Renal cortical epithelial cell (primary cell): ENCODE results near the gene PNPLA7. TPM values are rescaled to one million over a fixed set of nuclear protein-coding genes. Genes with fewer than 3 reads are reported as not detected.
A peak's percentile ranks its signal among the peaks of the same experiment; 100 is the strongest.

ENCODE experiments used
- DNase-seq: peaks from one replicate; pipeline ENCODE4 v3.0.0-alpha.2; 2011; ENCODE audit warnings: low read depth
- total RNA-seq: library from RNA; depleted of rRNA; stranded (reverse); fragments of >200 nt; gene quantifications from 2 replicates; pipeline ENCODE4 v1.2.3, GENCODE V29; 2014

Gene PNPLA7
- total RNA-seq, 1 donor from 2014 or later: 1.2 TPM

DNA sequence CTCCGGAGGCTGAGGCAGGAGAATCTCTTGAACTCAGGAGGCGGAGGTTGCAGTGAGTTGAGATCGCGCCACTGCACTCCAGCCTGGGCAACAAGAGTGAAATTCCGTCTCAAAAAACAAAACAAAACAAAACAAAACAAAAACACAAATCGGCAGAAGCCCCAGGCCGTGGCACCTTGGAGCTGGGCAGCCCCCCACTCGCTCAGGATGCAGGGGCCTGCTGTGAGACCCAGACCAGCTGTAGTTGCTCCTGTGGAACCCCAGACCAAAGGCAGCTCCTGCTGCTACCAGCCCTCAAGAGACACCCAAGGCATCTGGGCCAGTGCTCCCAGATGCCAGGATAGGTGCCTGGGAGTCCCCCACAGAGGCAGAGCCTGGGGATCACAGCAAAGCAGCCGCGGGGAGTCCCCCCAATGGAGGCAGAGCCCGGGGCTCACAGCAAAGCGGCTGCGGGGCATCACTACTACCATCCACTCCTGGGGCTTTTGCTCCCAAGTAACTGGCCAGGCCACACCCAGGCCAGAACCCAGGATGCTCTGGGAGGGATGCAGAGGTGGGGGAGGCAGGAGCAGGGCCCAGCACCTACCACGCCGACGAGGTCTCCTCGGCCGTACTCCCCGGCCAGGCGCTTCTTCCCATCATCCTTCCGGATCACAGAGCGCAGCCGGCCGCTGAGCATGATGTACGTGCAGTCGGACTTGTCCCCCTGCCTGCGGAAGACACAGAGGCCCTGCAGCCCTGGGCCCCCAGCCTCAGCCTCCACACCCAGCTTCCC lies 53.4 kb downstream of the PNPLA7 start:
- no peak for DNase-seq

DNA sequence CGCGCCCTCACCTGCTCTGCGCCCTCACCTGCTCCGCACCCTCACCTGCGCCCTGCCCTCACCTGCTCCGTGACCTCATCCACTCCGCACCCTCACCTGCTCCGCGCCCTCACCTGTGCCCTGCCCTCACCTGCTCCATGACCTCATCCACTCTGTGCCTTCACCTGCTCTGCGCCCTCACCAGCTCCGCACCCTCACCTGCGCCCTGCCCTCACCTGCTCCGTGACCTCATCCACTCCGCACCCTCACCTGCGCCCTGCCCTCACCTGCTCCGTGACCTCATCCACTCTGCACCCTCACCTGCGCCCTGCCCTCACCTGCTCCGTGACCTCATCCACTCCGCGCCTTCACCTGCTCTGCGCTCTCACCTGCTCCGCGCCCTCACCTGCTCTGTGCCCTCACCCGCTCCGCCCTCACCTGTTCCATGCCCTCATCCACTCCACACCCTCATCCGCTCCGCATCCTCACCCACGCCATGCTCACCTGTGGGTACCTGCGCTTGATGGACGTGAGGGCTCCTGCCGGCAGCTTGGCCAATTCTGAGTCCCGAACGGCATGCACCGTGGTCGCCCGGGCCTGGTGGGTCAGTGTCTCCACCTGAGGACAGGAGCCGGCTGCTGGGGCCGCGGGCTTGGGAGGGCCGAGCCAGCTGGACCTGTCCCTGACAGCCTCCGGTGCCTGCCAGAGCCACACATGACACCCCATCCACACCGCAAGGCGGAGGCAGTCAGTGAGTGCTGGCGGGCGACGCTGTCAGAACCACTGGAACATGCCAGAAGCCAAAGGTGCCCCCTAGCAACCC lies 55.5 kb downstream of the PNPLA7 start:
- DNase-seq: no peak

DNA sequence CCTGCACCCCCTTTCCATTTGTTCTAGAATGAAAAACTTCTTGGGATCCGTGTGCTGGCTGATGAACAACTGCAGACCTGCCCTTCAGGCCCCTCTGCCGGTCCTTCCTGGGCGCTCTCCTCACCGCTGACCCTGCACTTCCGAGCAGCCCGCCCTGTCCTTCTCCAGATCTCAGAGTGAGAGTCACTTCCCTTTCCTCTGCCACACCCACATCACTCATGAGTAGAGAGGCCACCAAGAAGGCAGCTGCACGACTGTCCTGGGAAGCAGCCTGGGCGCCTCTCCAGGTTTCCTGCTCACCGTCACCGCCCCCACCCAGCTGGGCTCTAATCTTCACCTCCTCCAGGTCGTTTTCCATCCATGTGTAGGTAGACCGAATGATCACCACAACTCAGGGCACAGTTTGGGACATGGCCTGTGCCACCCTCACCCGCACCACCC lies 56.1 kb downstream of the PNPLA7 start:
- no peak for DNase-seq

DNA sequence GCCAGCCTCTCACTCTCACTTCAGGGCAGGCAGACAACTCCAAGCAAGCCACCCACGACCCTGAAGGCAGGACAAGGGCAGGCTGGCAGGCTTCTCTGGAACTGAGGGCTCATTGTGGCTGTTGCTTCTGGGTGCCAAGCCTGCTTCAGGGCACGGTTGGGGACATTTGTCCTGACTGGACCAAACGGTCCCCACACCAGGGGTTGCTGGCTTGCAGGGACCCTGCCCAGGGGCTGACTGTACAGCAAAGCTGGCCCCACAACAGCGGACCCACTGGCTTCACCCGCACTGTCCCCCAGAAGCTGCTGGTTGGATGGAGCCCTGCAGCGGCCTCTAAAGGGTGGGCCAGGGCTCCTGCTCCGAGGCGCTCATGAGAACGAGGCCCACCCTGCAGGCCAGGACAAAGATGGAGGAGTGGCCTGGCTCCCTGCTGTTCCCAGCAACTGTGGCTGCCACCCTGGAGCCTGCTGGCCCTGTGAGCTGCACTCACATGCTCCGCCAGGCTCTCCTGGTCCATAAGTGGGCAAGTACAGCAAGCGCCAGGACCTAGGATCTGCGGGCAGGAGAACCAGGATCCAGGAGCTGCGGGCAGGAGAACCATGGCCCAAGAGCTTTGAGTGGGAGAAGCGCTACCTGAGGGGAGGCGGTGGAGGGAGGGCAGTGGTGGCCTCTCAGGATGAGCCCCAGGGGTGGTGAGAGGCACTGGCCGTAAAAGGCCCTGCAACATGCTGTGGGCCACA lies 56.7 kb downstream of the PNPLA7 start:
- DNase-seq: no peak

DNA sequence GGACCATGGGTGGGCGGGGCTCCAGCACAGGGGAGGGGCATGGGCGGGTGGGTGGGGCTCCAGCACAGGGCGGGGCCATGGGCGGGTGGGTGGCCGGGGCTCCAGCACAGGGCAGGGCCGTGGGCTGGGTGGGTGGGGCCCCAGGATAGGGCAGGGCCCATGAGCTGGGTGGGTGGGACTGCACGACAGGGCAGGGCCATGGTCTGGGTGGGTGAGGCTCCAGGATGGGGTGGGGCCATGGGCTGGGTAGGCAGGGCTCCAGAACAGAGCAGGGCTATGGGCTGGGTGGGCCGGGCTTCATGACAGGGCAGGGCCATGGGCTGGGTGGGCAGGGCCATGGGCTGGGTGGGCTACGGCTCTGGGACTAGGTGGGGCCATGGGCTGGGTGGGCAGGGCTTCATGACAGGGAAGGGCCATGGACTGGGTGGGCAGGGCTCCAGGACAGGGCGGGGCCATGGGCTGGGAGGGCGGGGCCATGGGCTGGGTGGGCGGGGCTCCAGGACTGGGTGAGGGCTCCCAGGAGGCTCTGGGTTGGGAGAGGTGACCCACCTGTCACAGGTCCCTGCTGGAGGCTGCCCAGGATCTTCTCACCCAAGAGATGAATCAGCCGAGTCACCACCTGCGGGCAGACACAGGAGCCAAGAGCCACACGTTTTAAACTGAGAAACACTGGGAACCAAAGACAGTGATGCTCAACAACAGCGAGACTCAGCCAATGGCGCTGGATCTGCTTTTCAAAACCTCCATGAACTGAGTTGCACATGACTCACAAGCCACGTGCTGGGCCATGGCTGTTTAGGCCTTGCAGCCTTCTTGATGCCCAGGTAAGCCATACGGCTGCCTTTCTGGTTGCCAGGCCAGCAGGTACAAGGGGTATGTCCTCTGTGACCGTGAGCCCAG lies 57.5 kb downstream of the PNPLA7 start:
- no peak for DNase-seq

DNA sequence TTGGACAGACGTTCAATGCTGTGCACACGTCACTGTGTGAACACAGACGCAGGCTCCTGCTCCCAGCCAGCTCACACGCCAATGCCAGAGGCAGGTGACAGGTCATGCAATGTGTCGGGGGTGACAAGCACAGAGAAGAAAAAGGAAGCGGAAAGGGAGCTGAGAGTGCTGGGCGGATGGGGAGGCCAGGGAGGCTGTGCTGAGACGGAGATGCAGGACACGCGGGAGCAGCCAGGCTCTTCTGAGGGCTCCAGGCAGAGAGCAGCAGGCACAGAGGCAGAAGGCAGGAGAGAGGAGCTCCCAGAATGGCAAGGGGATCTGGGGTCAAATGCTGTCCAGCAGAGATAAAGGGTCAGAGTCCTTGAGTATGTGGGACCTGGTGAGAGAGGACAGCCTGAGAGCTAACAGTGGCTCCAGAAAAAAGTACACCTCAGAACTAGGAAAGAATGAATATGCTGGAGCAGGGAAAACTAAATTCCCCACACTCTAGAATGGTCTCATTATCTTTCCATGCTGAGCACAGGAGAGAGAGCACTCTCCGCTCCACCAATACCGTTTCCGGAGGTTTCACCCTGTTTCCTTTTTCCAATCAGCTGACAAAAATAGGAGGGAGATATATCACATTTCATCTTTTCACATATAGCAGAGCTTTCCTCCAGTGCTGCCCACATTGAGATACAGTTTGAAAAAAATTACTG lies 58.3 kb downstream of the PNPLA7 start:
- DNase-seq: no peak

DNA sequence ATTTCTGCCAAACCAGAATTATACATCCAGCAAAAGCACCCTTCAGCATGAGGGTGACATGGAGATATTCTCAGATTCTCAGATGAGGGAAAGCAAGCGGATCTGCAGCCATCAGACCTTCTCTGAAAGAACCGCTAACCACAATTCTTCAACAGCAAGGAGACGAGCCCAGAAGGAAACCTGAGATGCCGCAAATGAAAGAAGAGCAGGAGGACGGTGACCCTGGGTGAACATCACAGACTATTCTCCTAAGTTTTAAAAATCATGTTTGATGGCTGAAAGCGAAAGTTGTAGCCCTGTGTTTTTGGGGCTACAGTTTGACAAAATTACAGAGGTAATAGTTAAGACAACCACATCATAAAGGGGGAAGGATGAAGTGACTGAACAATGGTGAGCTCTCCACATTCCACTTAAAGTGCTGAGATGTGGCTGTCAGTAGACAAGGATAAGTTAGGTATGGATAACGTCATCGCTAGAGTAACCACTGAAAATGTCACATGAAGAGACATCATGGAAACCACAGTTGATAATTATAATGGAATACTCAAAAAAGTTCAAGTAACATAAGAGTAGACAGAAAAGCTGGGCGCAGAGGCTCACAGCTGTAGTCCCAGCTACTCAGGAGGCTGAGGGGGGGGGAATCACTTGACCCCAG lies 59.5 kb downstream of the PNPLA7 start:
- no peak for DNase-seq

DNA sequence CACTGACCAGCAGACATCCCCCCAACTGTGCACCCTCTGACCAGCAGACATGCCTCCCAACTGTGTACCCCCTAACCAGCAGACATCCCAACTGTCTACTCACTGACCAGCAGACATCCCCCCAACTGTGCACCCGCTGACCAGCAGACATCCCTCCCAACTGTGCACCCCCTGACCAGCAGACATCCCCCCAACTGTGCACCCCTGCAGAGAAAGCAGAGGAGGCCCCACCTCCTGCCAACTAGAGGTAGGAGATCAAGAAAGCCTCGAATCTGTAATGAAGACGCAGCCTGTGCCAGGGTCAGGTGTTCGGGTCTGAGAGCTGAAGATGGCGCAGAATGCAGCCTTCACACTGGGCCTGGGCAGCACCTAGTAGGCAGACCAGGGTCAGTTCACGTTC lies 61.3 kb downstream of the PNPLA7 start:
- no peak for DNase-seq

DNA sequence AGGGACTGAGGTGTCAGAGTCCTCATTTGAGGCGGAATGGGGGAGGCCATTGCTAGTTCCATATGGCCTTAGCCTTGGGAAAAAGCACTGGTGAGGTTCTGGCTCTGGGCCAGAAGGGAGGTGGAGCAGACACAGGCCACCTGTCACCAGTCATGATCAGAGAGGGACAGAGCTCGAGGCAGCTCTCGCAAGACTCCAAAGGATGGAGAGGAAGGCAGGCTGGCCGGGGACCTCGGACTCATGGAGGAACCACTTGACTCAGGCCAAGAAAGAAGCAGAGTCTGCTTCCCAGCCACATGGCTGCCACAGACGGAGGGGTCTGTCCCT lies 61.9 kb downstream of the PNPLA7 start:
- DNase-seq: no peak

DNA sequence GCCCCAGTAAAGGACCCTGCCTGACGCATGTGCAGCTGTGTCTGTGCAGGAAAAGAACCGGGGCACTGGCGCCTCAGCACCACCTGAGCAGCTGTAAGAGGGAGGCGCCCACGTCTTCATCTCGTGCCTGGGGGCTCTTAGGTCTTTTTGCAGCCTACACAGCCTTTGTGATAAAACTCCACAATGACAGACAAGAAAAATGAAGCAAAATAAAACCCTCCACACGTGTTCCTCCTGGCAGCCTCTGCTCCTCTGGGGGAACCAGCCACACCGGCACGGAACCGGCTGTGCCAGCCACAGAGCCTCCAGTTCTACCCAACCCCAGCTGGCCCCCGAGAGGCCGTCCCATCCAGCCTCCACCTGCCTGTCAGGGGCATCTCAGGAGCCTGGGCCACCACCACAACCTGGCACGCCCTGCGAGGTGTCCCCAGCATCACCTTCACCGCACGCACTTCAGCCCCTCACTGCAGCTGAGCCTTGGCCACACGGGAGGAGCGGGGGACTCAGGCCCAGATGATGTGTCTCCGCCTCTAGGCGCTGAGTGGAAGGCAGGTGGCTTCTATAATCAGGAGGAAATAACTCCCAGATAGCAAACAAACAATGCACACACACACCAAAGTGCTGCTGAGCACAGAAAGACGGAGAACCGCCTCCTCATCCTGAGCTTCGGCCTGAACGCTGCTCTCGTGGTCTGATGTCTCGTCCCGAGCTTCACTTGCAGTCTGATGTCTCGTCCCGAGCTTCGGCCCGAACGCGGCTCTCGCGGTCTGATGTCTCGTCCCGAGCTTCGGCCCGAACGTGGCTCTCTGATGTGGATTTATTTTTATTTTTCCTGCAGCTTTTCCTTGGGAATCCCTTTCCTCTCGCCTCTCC lies 62.5 kb downstream of the PNPLA7 start:
- DNase-seq: no peak

DNA sequence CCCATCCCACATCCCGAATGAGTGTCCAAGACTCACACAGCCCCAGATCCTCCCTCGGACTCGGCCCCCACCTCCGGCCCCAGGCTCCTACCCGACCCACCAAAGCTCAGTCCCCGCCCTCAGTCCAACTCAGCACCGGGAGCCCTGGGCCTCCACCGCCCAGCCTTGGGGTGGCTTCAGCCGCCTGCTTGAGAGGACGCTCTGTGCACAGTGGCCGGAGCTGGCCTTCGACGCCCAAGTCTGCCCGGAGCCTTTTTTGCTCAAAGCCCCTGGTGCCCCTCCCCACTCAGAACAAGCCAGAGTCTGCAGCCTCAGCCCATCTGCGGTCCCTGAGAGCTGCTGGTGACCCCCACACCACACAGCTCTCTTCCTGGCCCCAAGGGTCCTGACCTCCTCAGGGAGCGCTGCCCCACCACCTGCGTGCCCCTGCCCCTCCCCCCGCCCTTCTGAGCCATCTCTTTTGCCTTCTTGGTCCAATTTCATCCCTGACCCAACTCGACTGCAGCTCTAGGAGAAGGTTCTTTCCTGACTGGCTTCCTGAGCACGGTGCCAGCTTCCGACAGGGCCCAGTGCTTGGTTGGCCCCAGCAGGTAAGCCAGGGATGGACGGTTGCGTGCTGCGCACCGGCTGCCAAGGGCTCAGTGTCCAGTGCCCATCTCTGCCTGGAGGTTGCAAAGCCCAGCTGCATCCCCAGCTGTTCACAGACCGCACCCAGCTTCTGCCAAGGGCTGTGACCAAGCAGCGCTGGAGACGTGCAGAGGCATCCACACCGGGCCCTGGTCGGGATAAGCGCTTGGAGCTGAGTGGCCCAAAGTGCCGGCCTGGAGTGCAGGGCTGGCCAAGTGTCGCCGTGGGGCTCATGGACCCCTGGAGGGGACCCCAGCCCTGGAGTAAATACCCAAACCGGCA lies 63.4 kb downstream of the PNPLA7 start:
- no peak for DNase-seq

DNA sequence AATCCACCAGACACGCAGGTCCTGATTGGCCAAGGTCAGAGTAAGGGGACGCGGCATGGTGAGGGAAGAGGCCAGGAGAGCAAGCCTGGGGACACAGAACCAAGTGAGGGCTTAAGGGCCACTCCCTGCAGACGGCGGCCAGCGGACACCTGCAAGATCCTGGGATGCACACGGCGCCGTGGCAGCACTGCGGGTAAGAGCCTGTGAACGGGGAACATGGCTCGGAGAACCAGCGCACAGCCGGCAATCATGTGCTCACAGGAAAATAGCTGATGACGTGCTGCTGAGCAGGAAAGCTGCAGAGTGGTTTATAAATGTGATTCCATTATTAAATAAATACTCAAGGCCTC lies 64.1 kb downstream of the PNPLA7 start:
- no peak for DNase-seq

DNA sequence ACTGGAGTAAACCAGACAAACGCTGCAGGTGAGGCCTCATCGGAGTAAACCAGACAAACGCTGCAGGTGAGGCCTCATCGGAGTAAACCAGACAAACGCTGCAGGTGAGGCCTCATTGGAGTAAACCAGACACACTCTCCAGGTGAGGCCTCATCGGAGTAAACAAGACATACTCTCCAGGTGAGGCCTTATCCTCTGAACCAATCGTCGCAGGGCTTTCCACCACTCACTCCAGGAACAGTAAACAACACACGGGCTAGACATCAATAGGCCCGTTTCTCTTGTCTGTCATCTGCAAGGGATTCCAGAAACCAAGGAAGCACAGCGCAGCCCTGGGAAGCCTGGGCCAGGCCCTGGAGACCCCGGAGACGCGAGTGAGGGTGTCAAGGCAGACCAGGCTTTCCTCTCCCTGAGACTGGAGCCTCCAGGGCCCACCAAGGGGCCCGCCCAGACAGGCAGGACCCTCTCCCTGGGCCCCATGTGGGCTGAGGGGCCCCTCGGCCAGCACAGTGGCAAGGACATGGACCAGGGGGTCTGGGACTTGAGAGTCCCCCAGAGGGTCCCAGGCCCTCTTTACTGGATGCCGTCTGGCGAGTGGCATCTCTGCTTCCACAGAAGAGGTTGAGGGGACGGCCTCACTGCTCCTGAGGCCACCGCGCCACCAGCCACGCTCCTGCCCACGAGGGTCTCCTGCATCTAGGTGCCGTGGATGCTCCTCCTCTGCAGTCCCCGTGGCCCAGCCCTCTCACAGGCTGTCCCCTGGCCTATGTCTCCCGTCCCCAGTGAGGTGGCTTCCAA lies 64.7 kb downstream of the PNPLA7 start:
- no peak for DNase-seq

DNA sequence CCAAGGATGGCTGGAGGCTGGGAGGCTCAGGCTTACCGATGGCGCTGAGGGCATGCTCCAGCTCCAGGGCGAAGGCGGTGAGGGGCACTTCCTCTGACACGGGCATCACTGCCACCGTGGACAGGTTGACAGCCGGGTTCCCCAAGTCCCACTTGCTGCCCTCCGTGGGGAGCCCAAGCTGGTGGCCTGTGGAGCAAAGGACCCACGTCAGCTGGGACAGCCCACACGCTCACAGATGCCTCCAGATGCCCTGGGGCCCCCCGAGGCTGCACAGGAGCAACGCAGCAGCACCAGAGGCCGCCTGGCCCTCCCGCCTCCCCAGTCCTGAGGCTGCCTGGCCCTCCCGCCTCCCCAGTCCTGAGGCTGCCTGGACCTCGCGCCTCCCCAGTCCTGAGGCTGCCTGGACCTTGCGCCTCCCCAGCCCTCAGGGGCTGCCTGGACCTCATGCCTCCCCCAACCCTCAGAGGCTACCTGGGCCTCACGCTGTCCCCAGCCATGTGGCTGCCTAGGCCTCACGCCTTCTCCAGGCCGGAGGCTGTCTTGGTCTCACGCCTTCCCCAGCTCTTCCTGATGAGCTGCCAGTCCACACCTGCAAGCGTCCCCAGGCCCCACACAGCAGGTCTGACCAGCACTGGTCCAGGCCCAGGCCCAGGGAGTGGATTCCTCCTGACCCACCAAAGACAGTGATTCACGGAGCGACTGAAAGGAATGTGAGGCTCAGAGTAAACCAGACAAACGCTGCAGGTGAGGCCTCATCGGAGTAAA lies 65.5 kb downstream of the PNPLA7 start:
- no peak for DNase-seq

DNA sequence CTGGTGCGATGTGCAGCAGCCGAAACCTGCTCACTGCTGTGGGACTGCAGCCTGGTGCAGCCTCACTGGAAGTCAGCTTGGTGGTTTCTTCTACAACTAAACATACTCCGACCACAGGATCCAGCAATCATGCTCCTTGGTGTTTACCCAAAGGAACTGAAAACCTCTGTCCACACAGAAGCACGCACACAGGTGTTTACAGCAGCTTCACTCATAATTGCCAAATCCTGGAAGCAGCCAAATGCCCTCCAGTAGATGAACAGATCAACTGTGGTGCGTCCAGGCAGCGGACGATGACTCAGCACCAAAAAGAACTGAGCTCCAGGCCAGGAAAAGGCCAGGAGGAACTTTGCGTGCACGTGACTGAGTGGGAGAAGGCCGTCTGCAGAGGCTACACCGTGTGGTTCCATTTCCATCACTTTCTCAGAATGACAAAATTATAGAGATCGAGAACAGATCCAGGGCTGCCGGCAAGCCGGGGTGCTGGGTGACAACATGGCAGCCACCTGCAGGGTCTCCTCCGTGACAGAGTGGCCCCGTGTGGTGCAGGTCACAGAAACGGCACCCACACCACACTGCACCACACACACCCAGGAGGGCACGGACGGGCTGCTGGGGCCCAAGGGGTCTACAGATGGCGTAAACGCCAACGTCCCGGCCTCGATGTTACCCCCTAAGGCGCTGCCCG lies 68.0 kb downstream of the PNPLA7 start:
- peak; percentile 72 for DNase-seq
